IPS-18c (cell line): ENCODE measurements around the gene FJX1.

Experiments used
- H3K4me3 ChIP-seq: 2 replicates; pipeline ENCODE4 v1.7.0; 2013; ENCODE audit warnings: low read depth, mild to moderate bottlenecking, low read length, moderate library complexity; ENCODE audit not compliant: insufficient read depth
- H3K9me3 ChIP-seq: one replicate; pipeline ENCODE4 v1.6.1; 2013; ENCODE audit warnings: mild to moderate bottlenecking, low read length, moderate library complexity; ENCODE audit not compliant: control insufficient read depth, insufficient read depth

FJX1 gene

GRCh38 chr11:35621620-35622019 lies 3.4 kb downstream of the FJX1 start:
- no peak overlapping the region for H3K4me3 ChIP-seq

GRCh38 chr11:35622070-35622469 lies 3.8 kb downstream of the FJX1 start:
- Histone ChIP-seq H3K9me3 (no peaks in the 10 kb centered on the region), H3K4me3 (no peak overlapping the region)

More at GRCh38 chr11:35621620-35622019, 3.4 kb downstream of the FJX1 start:
- no peaks in the 10 kb centered on the region for H3K9me3 ChIP-seq

- Histone ChIP-seq H3K4me3 (no peak overlapping the region), H3K9me3 (no peaks in the 10 kb centered on the region)
Measured at GRCh38 chr11:35623621-35624168, 5.4 kb downstream of the FJX1 start.

GRCh38 chr11:35624316-35624715 lies 6.1 kb downstream of the FJX1 start:
- Histone ChIP-seq H3K4me3 (no peak overlapping the region), H3K9me3 (no peaks in the 10 kb centered on the region)

- Histone ChIP-seq H3K4me3 (no peak overlapping the region), H3K9me3 (no peaks in the 10 kb centered on the region)
Measured at GRCh38 chr11:35624781-35625180, 6.5 kb downstream of the FJX1 start.

- no peak overlapping the region for H3K4me3 ChIP-seq
- H3K9me3 ChIP-seq = no peaks in the 10 kb centered on the region
Measured at GRCh38 chr11:35626501-35626900, 8.2 kb downstream of the FJX1 start.

GRCh38 chr11:35629511-35629910 lies 11.3 kb downstream of the FJX1 start:
- H3K4me3 ChIP-seq = no peak overlapping the region

GRCh38 chr11:35629914-35630313 lies 11.7 kb downstream of the FJX1 start:
- no peaks in the 10 kb centered on the region for H3K9me3 ChIP-seq
- no peak overlapping the region for H3K4me3 ChIP-seq

More at GRCh38 chr11:35629511-35629910, 11.3 kb downstream of the FJX1 start:
- H3K9me3 ChIP-seq = no peaks in the 10 kb centered on the region

- Histone ChIP-seq H3K9me3 (no peaks in the 10 kb centered on the region), H3K4me3 (no peak overlapping the region)
Measured at GRCh38 chr11:35631891-35632290, 13.6 kb downstream of the FJX1 start.

- H3K9me3 ChIP-seq = no peaks in the 10 kb centered on the region
Measured at GRCh38 chr11:35632301-35632700, 14.0 kb downstream of the FJX1 start.

GRCh38 chr11:35633827-35634423 lies 15.7 kb downstream of the FJX1 start:
- Histone ChIP-seq H3K4me3 (no peak overlapping the region), H3K9me3 (no peaks in the 10 kb centered on the region)

More at GRCh38 chr11:35632301-35632700, 14.0 kb downstream of the FJX1 start:
- no peak overlapping the region for H3K4me3 ChIP-seq

GRCh38 chr11:35635933-35636332 lies 17.7 kb downstream of the FJX1 start:
- no peak overlapping the region for H3K4me3 ChIP-seq
- H3K9me3 ChIP-seq = no peaks in the 10 kb centered on the region

GRCh38 chr11:35639591-35640179 lies 21.4 kb downstream of the FJX1 start:
- H3K4me3 ChIP-seq = no peak overlapping the region
- H3K9me3 ChIP-seq = no peaks in the 10 kb centered on the region

- Histone ChIP-seq H3K4me3 (no peak overlapping the region), H3K9me3 (no peaks in the 10 kb centered on the region)
Measured at GRCh38 chr11:35641171-35641897, 23.1 kb downstream of the FJX1 start.

- Histone ChIP-seq H3K4me3 (no peak overlapping the region), H3K9me3 (no peaks in the 10 kb centered on the region)
Measured at GRCh38 chr11:35641964-35642363, 23.7 kb downstream of the FJX1 start.

GRCh38 chr11:35647421-35648093 lies 29.3 kb downstream of the FJX1 start:
- Histone ChIP-seq H3K9me3 (peaks cover 2% of the 10 kb centered on the region), H3K4me3 (no peak overlapping the region)

- Histone ChIP-seq H3K4me3 (no peak overlapping the region), H3K9me3 (peaks cover 2% of the 10 kb centered on the region)
Measured at GRCh38 chr11:35650006-35650405, 31.7 kb downstream of the FJX1 start.
